Esophagus squamous epithelium (tissue), 5 donors: ENCODE data around the gene RITA1. TPM values are rescaled to one million over a fixed set of nuclear protein-coding genes. Genes with fewer than 3 reads are reported as not detected.

ENCODE experiments used
- DNase-seq: peaks from one replicate; lab custom pipeline; 2025; lab: John Stamatoyannopoulos, UW
- H3K27ac ChIP-seq, 4 donors: fragments of 200-600 bp; sonication (generic); one replicate each; pipeline ENCODE4 v1.5.1; 2016 to 2019; ENCODE audit warnings: mild to moderate bottlenecking in 1 of 4
- H3K27me3 ChIP-seq, 4 donors: fragments of 200-600 bp; sonication (generic); 1 replicate in 3 of 4; 2 replicates in 1 of 4; pipeline versions ENCODE4 v1.5.1 to v1.6.0; 2017 to 2021; ENCODE audit warnings: antibody characterized with exemption in 1 of 4
- H3K36me3 ChIP-seq, 3 donors: fragments of 200-600 bp; sonication (generic); one replicate each; pipeline ENCODE4 v1.5.1; 2016 to 2019
- H3K4me1 ChIP-seq, 3 donors: fragments of 200-600 bp; sonication (generic); one replicate each; pipeline ENCODE4 v1.5.1; 2017 to 2019
- H3K4me3 ChIP-seq, 4 donors: fragments of 200-600 bp; sonication (generic); 1 replicate in 3 of 4; 2 replicates in 1 of 4; pipeline ENCODE4 v1.5.1; 2016 to 2019; ENCODE audit warnings: mild to moderate bottlenecking in 2 of 4, moderate library complexity in 1 of 4
- H3K9me3 ChIP-seq, 3 donors: fragments of 200-600 bp; sonication (generic); one replicate each; pipeline ENCODE4 v1.5.1; 2016 to 2019
- POLR2A ChIP-seq, 4 donors: fragments of 450-650 bp; IDR thresholded peaks; one replicate each; pipeline ENCODE4 v1.6.1; 2017; ENCODE audit warnings: antibody characterized with exemption in 4 of 4, mild to moderate bottlenecking in 4 of 4, moderate library complexity in 3 of 4
- WGBS, 2 donors: methylation state at CpG; one replicate each; pipeline ENCODE4 v1.1.5; 2018; 5-methylcytosine and 5-hydroxymethylcytosine counted together
- intact Hi-C: fragments of 100-400 bp; cut with DNase I; formaldehyde crosslinking; loops from one replicate; pipeline ENCODE4 v1.15.0; 2022
- total RNA-seq, 4 donors: library from RNA; depleted of rRNA; stranded (reverse); fragments of >200 nt; gene quantifications; one replicate each; pipeline ENCODE4 v1.1.0, GENCODE V29; 2016
- TF ChIP-seq, protein P1 (sequence below), 6 experiments: fragments of 450-650 bp in 4 of 6; fragments of 200-600 bp in 2 of 6; sonication (generic) in 2 of 6; IDR thresholded peaks; one replicate each; pipeline ENCODE4 v1.5.1; 2016 to 2019; ENCODE audit warnings: antibody characterized with exemption in 6 of 6, mild to moderate bottlenecking in 4 of 6, moderate library complexity in 4 of 6
- donor health status: DM: yes; HTN: yes; CAD: no.

Gene RITA1
- total RNA-seq, 4 donors from 2014 or later, result 17.0 to 30.0 (median 20.3) TPM

DNA sequence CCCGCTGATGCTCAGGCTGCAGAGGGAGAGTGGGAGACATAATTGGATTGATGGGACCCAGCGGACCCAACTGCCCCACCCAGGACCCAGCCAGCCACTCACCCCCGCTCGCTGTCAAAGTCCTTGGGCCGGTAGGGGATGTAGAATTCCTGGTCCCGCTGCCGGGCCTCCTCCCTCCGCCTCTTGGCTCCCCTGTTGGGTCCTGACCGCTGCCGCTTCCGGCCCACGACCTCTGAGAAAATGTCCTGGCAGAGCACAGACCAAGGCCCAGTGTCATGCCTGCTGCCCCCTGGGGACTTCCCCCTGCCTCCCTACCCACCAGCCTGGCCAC is 22.5 kb upstream of the RITA1 start:
- Histone ChIP-seq H3K9me3 (no peaks in the 10 kb centered on the region), H3K4me1 (no peaks in the 10 kb centered on the region), H3K4me3 (no peak overlapping the region), H3K27ac (no peak overlapping the region), H3K27me3 (no peaks in the 10 kb centered on the region), H3K36me3 (peaks cover 59 to 100% (median 77%) of the 10 kb centered on the region in 3 donors)
- intact Hi-C loops, result loop anchor here (5.0 kb wide), 1 partner anchor 111 kb away; no protein-coding TSS in a partner anchor
- 98% methylated on average over 7 to 10 of the region's 12 CpGs for WGBS, 2 donors
- DNase-seq, result no peak
- TF ChIP-seq POLR2A (IDR thresholded peaks at IDR 0.05), result no peak
- TF ChIP-seq, protein P1, sequence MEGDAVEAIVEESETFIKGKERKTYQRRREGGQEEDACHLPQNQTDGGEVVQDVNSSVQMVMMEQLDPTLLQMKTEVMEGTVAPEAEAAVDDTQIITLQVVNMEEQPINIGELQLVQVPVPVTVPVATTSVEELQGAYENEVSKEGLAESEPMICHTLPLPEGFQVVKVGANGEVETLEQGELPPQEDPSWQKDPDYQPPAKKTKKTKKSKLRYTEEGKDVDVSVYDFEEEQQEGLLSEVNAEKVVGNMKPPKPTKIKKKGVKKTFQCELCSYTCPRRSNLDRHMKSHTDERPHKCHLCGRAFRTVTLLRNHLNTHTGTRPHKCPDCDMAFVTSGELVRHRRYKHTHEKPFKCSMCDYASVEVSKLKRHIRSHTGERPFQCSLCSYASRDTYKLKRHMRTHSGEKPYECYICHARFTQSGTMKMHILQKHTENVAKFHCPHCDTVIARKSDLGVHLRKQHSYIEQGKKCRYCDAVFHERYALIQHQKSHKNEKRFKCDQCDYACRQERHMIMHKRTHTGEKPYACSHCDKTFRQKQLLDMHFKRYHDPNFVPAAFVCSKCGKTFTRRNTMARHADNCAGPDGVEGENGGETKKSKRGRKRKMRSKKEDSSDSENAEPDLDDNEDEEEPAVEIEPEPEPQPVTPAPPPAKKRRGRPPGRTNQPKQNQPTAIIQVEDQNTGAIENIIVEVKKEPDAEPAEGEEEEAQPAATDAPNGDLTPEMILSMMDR (IDR thresholded peaks at IDR 0.05), result no peak

DNA sequence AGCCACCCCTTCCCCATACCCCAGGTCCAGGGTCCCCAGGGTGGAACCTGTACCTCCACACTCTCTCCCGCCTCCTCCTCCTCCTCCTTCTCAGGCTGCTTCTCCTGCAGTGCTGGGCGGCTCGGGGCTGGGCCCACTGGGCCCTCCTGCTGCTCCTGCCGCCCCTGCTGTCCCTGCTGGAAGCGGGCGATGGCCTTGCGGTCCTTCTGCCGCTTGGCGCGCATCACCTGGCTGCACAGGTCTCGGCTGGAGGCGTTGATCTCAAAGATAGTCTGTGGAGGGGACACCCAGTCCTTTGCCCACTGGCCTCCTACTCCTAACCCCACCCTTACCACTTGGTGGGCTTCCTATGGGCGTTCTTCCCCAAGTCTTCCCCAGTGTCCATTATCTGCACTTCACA is 21.5 kb upstream of the RITA1 start:
- peaks cover 55 to 100% (median 80%) of the 10 kb centered on the region in 3 donors for H3K36me3 ChIP-seq
- intact Hi-C loops, result loop anchor here (5.0 kb wide), 1 partner anchor 112 kb away; no protein-coding TSS in a partner anchor
- no peak for TF ChIP-seq POLR2A (IDR thresholded peaks at IDR 0.05)
- TF ChIP-seq, protein P1 (IDR thresholded peaks at IDR 0.05), result no peak

GRCh38 chr12:113165521-113166450 is 19.7 kb upstream of the RITA1 start:
- TF ChIP-seq POLR2A (IDR thresholded peaks at IDR 0.05), result no peak
- TF ChIP-seq, protein P1 (IDR thresholded peaks at IDR 0.05), result no peak
- Histone ChIP-seq H3K27me3 (no peaks in the 10 kb centered on the region), H3K36me3 (peaks cover 66 to 100% (median 79%) of the 10 kb centered on the region in 3 donors), H3K4me1 (no peaks in the 10 kb centered on the region), H3K4me3 (no peak overlapping the region), H3K27ac (no peak overlapping the region), H3K9me3 (no peaks in the 10 kb centered on the region)
- DNase-seq, result no peak
- intact Hi-C loops, result no loop called here
- 91 to 94% methylated on average over 12 to 16 of the region's 32 CpGs for WGBS, 2 donors

More for the DNA sequence above, 21.5 kb upstream of the RITA1 start:
- Histone ChIP-seq H3K27ac (no peak overlapping the region), H3K27me3 (no peaks in the 10 kb centered on the region), H3K9me3 (no peaks in the 10 kb centered on the region), H3K4me1 (no peaks in the 10 kb centered on the region), H3K4me3 (no peak overlapping the region)
- 93 to 94% methylated on average over 10 to 13 of the region's 13 CpGs for WGBS, 2 donors
- DNase-seq, result no peak

DNA sequence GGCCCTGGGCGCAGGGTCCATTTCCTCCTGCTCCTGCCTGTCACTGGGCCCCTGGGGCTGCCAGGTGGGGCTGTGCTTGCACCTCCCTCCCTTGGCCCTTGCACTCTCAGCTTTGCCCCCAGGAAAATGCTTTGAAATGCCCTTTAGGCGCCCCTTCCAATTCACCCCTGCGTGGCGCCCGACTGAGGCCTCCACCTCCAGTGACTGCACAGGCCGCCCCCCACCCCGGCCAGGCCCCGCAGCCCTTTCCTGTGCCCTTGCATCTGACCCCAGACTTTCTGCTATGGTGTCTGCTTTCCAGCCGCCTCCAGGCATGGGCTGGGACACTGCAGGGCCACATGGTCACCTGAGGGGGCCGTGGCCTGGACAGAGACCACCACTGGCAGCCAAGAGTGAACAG is 17.7 kb upstream of the RITA1 start:
- no peaks in the 10 kb centered on the region for H3K4me1 ChIP-seq
- intact Hi-C loops, result no loop called here
- H3K27ac ChIP-seq, result no peak overlapping the region
- peaks cover 50 to 100% (median 85%) of the 10 kb centered on the region in 3 donors for H3K36me3 ChIP-seq
- no peak for DNase-seq
- TF ChIP-seq POLR2A (IDR thresholded peaks at IDR 0.05), result no peak
- TF ChIP-seq, protein P1 (IDR thresholded peaks at IDR 0.05), result no peak
- no peaks in the 10 kb centered on the region for H3K27me3 ChIP-seq
- H3K4me3 ChIP-seq, result no peak overlapping the region
- H3K9me3 ChIP-seq, result no peaks in the 10 kb centered on the region
- WGBS, 2 donors, result 100% methylated on average over 1 of the region's 10 CpGs; no CpG with 5 or more reads in 1 of the 2 donors

GRCh38 chr12:113169697-113170096 is 15.8 kb upstream of the RITA1 start:
- Histone ChIP-seq H3K27me3 (no peaks in the 10 kb centered on the region), H3K36me3 (peaks cover 31 to 100% (median 79%) of the 10 kb centered on the region in 3 donors), H3K27ac (no peak overlapping the region), H3K4me3 (no peak overlapping the region), H3K9me3 (no peaks in the 10 kb centered on the region), H3K4me1 (no peaks in the 10 kb centered on the region)
- WGBS, 2 donors, result 94 to 100% methylated on average over 2 to 4 of the region's 13 CpGs
- intact Hi-C loops, result loop anchor here (5.0 kb wide), 1 partner anchor 122 kb away; no protein-coding TSS in a partner anchor
- TF ChIP-seq POLR2A (IDR thresholded peaks at IDR 0.05), result no peak
- TF ChIP-seq, protein P1 (IDR thresholded peaks at IDR 0.05), result no peak
- DNase-seq, result no peak
